H1 (cell line): ENCODE data around the gene INHBB. TPM values are rescaled to one million over a fixed set of nuclear protein-coding genes. Genes with fewer than 3 reads are reported as not detected.

Source experiments
- NRF1 ChIP-seq: IDR thresholded peaks from 2 replicates; pipeline ENCODE4 v1.6.1; 2011; ENCODE audit warnings: mild to moderate bottlenecking, low read depth, low read length, improper control_type of control experiment
- RXRA ChIP-seq: IDR thresholded peaks from 2 replicates; pipeline ENCODE4 v1.6.1; 2011; ENCODE audit warnings: low read depth, mild to moderate bottlenecking, low read length, moderate library complexity; ENCODE audit not compliant: insufficient read depth
- SIN3A ChIP-seq, 2 experiments: IDR thresholded peaks in 1 of 2; conservative IDR thresholded peaks in 1 of 2; 2 replicates each; pipeline ENCODE4 v1.6.1; 2011 to 2012; ENCODE audit warnings: low read length in 2 of 2, improper control_type of control experiment in 1 of 2, low read depth in 1 of 2, mild to moderate bottlenecking in 1 of 2
- polyA plus RNA-seq, 7 experiments: library from polyadenylated mRNA; depleted of rRNA in 3 of 7; stranded (reverse) in 5 of 7; unstranded in 2 of 7; fragments of >200 nt in 5 of 7; fragments of 200-250 nt in 2 of 7; gene quantifications; 1 replicate in 5 of 7; 2 replicates in 1 of 7; 4 replicates in 1 of 7; pipeline versions ENCODE4 v1.2.1 to v1.2.3, GENCODE V29; 2011 to 2013; ENCODE audit warnings: missing spikeins in 2 of 7, mixed read lengths in 2 of 7
- total RNA-seq: library from RNA; stranded (reverse); fragmentation: NEBNext Ultra II Directional; extraction: Animal tissue kit (Norgen Biotek cat#: 25700); gene quantifications from 2 replicates; pipeline ENCODE4 v1.2.1, GENCODE V29; 2021

INHBB gene
- total and polyA plus RNA-seq, 2 of the 8 experiments (the other 6 are each of a cell fraction or from before 2014, with no cell fraction given): 0.30 to 0.32 TPM

- TF ChIP-seq SIN3A (conservative IDR thresholded peaks at IDR 0.05 in 1 of 2, IDR thresholded peaks at IDR 0.05 in 1 of 2; ENCODE audit: low read depth in 1 of 2, low read length in 2 of 2) (no peak), RXRA (no peak), NRF1 (no peak)
These were observed 14.0 kb upstream of the INHBB start (continued) for GRCh38 chr2:120331903-120332302.
